DOHH2 (cell line): Measurements from ENCODE around the gene KCNQ1.

Source experiments
- CTCF ChIP-seq: fragments of 200-600 bp; sonication (generic); IDR thresholded peaks from one replicate; pipeline ENCODE4 v1.5.1; 2014; ENCODE audit warnings: antibody characterized with exemption, mild to moderate bottlenecking, low read depth, low read length; ENCODE audit not compliant: poor library complexity, severe bottlenecking
- EZH2phosphoT487 ChIP-seq: fragments of 200-600 bp; sonication (generic); IDR thresholded peaks from 2 replicates; pipeline ENCODE4 v1.6.1; 2017; ENCODE audit warnings: borderline replicate concordance, mild to moderate bottlenecking, antibody characterized with exemption, low read length, moderate library complexity, mixed read lengths

- TF ChIP-seq CTCF (no peak), EZH2phosphoT487 (no peak)
These were observed 225.8 kb downstream of the KCNQ1 start for GRCh38 chr11:2670541-2671100.
